Right atrium auricular region (tissue), 2 donors: ENCODE measurements around the gene EVC2. TPM values are rescaled to one million over a fixed set of nuclear protein-coding genes. Genes with fewer than 3 reads are reported as not detected.

Experiments
- DNase-seq: peaks from one replicate; pipeline ENCODE4 v3.0.0-alpha.2; 2019; ENCODE audit warnings: low spot score
- H3K27ac ChIP-seq, 2 donors: fragments of 200-600 bp; sonication (generic); 1 replicate in 1 of 2; 2 replicates in 1 of 2; pipeline ENCODE4 v1.5.1; 2016 to 2019
- H3K27me3 ChIP-seq, 2 donors: fragments of 200-600 bp; sonication (generic); one replicate each; pipeline versions ENCODE4 v1.5.1 to v1.6.0; 2017 to 2019
- H3K36me3 ChIP-seq: fragments of 200-600 bp; sonication (generic); one replicate; pipeline ENCODE4 v1.5.1; 2016
- H3K4me1 ChIP-seq, 2 donors: fragments of 200-600 bp; sonication (generic); one replicate each; pipeline versions ENCODE4 v1.5.1 to v1.6.0; 2017 to 2019
- H3K4me3 ChIP-seq, 2 donors: fragments of 200-600 bp; sonication (generic); 1 replicate in 1 of 2; 2 replicates in 1 of 2; pipeline ENCODE4 v1.5.1; 2017 to 2019; ENCODE audit warnings: mild to moderate bottlenecking in 1 of 2, moderate library complexity in 1 of 2
- H3K9me3 ChIP-seq, 2 donors: fragments of 200-600 bp; sonication (generic); one replicate each; pipeline ENCODE4 v1.5.1; 2019
- CTCF ChIP-seq, 2 donors: fragments of 200-600 bp; sonication (generic); IDR thresholded peaks; one replicate each; pipeline ENCODE4 v1.5.1; 2019; ENCODE audit warnings: antibody characterized with exemption in 2 of 2
- total RNA-seq, 2 donors: library from RNA; depleted of rRNA; stranded (reverse); fragments of >200 nt; gene quantifications; one replicate each; pipeline ENCODE4 v1.1.0, GENCODE V29; 2016

The EVC2 gene
- total RNA-seq, 2 donors from 2014 or later, result 2.6 to 7.0 TPM

- no peak for TF ChIP-seq CTCF (IDR thresholded peaks at IDR 0.05)
- Histone ChIP-seq H3K9me3 (peaks cover 0 to 7% of the 10 kb centered on the region in 2 donors), H3K36me3 (no peaks in the 10 kb centered on the region), H3K4me3 (no peak overlapping the region), H3K27me3 (no peaks in the 10 kb centered on the region), H3K4me1 (peaks cover 0 to 7% of the 10 kb centered on the region in 2 donors), H3K27ac (no peak overlapping the region)
- DNase-seq, result no peak
These were observed 180.3 kb downstream of the EVC2 start for GRCh38 chr4:5528031-5528436.

- Histone ChIP-seq H3K27me3 (no peaks in the 10 kb centered on the region), H3K4me1 (peaks cover 0 to 7% of the 10 kb centered on the region in 2 donors), H3K9me3 (peaks cover 0 to 7% of the 10 kb centered on the region in 2 donors), H3K27ac (no peak overlapping the region), H3K4me3 (no peak overlapping the region), H3K36me3 (no peaks in the 10 kb centered on the region)
- DNase-seq, result no peak
- no peak for TF ChIP-seq CTCF (IDR thresholded peaks at IDR 0.05)
These were observed 181.1 kb downstream of the EVC2 start for GRCh38 chr4:5527211-5527610.

- no peak for TF ChIP-seq CTCF (IDR thresholded peaks at IDR 0.05)
These were observed 182.1 kb downstream of the EVC2 start for GRCh38 chr4:5526080-5526846.

GRCh38 chr4:5524446-5525299 lies 183.7 kb downstream of the EVC2 start:
- TF ChIP-seq CTCF (IDR thresholded peaks at IDR 0.05), result no peak
- Histone ChIP-seq H3K36me3 (no peaks in the 10 kb centered on the region), H3K4me3 (no peak overlapping the region), H3K27me3 (no peaks in the 10 kb centered on the region), H3K9me3 (peaks cover 0 to 7% of the 10 kb centered on the region in 2 donors), H3K4me1 (peaks cover 0 to 7% of the 10 kb centered on the region in 2 donors), H3K27ac (no peak overlapping the region)
- no peak for DNase-seq

More at GRCh38 chr4:5526080-5526846, 182.1 kb downstream of the EVC2 start:
- Histone ChIP-seq H3K9me3 (peaks cover 0 to 7% of the 10 kb centered on the region in 2 donors), H3K27me3 (no peaks in the 10 kb centered on the region), H3K4me1 (peaks cover 0 to 7% of the 10 kb centered on the region in 2 donors), H3K27ac (no peak overlapping the region), H3K36me3 (no peaks in the 10 kb centered on the region), H3K4me3 (no peak overlapping the region)
- no peak for DNase-seq

GRCh38 chr4:5517372-5517771 lies 191.0 kb downstream of the EVC2 start:
- Histone ChIP-seq H3K4me3 (no peak overlapping the region), H3K36me3 (no peaks in the 10 kb centered on the region), H3K4me1 (no peaks in the 10 kb centered on the region), H3K27me3 (no peaks in the 10 kb centered on the region), H3K27ac (no peak overlapping the region), H3K9me3 (no peaks in the 10 kb centered on the region)
- DNase-seq, result no peak
- no peak for TF ChIP-seq CTCF (IDR thresholded peaks at IDR 0.05)
